ENCODE measurements around the gene ASPDH. TPM values are rescaled to one million over a fixed set of nuclear protein-coding genes. Genes with fewer than 3 reads are reported as not detected.

The ASPDH gene
- polyA plus RNA-seq (2011; rRNA removed) (not detected in 2 replicates), polyA plus RNA-seq (2017; fragmentation: RNase III; extraction: RNeasy Plus Mini Kit Qiagen cat#74134 plus additional on column Dnase treatment) (not detected in 3 replicates), polyA minus RNA-seq (2011; rRNA and poly(A)+ RNA removed) (not detected in 2 replicates)
- not detected in 2 replicates for polyA plus RNA-seq (2012; cell fraction: cytosol; rRNA removed)
- not detected in 2 replicates for polyA plus RNA-seq (2012; cell fraction: nucleus; rRNA removed)

DNA sequence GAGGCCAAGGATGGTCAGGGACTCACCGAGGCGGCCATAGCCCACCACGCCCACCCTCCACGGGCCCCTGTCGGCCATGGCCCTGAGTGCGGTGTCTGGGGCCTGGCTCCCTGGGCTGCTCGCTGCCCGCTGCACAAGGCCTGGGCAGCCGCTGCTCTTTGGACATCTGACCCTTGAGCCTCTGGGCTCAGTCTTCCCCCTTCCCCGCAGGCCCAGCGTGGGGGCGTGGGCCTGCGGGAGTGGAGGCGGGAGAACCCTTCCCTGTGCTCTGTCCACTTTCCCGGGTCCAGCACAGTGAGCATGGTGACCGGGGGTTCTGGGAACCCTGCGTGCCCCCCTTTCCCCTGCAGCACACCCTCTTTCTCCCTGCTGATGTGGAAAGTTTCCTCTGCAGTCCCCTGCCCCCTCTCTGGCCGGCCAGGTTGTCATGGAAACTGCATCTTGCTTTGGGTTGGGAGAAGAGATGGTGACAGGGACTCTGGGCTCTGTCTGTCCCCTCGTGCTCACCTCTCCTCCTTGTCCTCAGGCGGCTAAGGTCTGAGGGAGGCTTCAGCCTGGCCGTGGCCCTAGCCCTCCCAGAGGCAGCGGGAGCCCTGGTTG, at the start of gene ASPDH:
TSS of gene ASPDH (minus strand) at position 168 of the 600 bp plus-strand sequence. CDS start at position 78, 90 bp downstream.
- Histone ChIP-seq H3K4me1 (peaks cover 22% of the 10 kb centered on the region; the same call in 2 of the 3 replicates), H3K4me2 (no peak within 1 kb of the TSS), H3K4me3 (no peak within 1 kb of the TSS), H3K9me3 (no peaks in the 10 kb centered on the region; the same call in 2 of the 3 replicates), H3K27ac (no peak within 1 kb of the TSS)
- CTCF ChIA-PET, result interaction anchor here (5.6 kb wide), 1 partner anchor 24 kb away, joined by 38 read pairs; no protein-coding TSS in a partner anchor
- WGBS (ENCODE audit: missing lambda C conversion rate), result 61% methylated on average over 21 of the region's 22 CpGs
- no peak for FAIRE-seq
- DNase-seq (ENCODE audit: low read depth in 1 of 2, low spot score in 1 of 2), result no peak
- TF ChIP-seq EHF (CRISPR knock-in tag; IDR thresholded peaks at IDR 0.05) (no peak), HOXB5 (CRISPR knock-in tag; IDR thresholded peaks at IDR 0.05) (no peak), RCOR1 (IDR thresholded peaks at IDR 0.05; ENCODE audit: low read depth, low read length) (no peak), FOXS1 (CRISPR knock-in tag; IDR thresholded peaks at IDR 0.05) (no peak), GATA3 (IDR thresholded peaks at IDR 0.05; ENCODE audit: borderline replicate concordance) (no peak), HOXA7 (CRISPR knock-in tag; IDR thresholded peaks at IDR 0.05) (no peak), SREBF2 (IDR thresholded peaks at IDR 0.05) (no peak), HES2 (IDR thresholded peaks at IDR 0.05) (no peak), MAZ (IDR thresholded peaks at IDR 0.05; ENCODE audit: borderline replicate concordance, low read depth, low read length) (no peak), ESRRA (IDR thresholded peaks at IDR 0.05; ENCODE audit: borderline replicate concordance, low read length) (no peak), SMC3 (IDR thresholded peaks at IDR 0.05) (no peak), CHD4 (IDR thresholded peaks at IDR 0.05; ENCODE audit: borderline replicate concordance) (no peak), CBX2 (IDR thresholded peaks at IDR 0.05; ENCODE audit: borderline replicate concordance, low read depth) (no peak), TP53 (CRISPR knock-in tag; IDR thresholded peaks at IDR 0.05) (no peak), HEYL (CRISPR knock-in tag; IDR thresholded peaks at IDR 0.05) (no peak), ZFP36 (IDR thresholded peaks at IDR 0.05; ENCODE audit: borderline replicate concordance, partially characterized antibody) (no peak), NFE2L2 (conservative IDR thresholded peaks at IDR 0.05; ENCODE audit: low read length) (no peak), MYC (IDR thresholded peaks at IDR 0.05; ENCODE audit: borderline replicate concordance, low read length) (no peak)
- POLR2A ChIA-PET, result no interaction called here
- ATAC-seq, result no peak

GRCh38 chr19:50562996-50563395, 49.3 kb upstream of the ASPDH start:
- ATAC-seq (no peak), FAIRE-seq (no peak), DNase-seq (ENCODE audit: low read depth in 1 of 2, low spot score in 1 of 2) (no peak)
- H3K27ac ChIP-seq, result no peak overlapping the region
- WGBS (ENCODE audit: missing lambda C conversion rate), result 64% methylated on average over 9 of the region's 9 CpGs
- H3K4me3 ChIP-seq, result no peak overlapping the region
- ChIA-PET CTCF (interaction anchor here (11.8 kb wide), 1 partner anchor 22 kb away, joined by 355 read pairs; no protein-coding TSS in a partner anchor), POLR2A (interaction anchor here (0.7 kb wide), 1 partner anchor 95 kb away, joined by 4 read pairs; no protein-coding TSS in a partner anchor)
- H3K4me2 ChIP-seq, result no peak overlapping the region
- TF ChIP-seq MAFK (IDR thresholded peaks at IDR 0.05; ENCODE audit: partially characterized antibody), result no peak
- H3K4me1 ChIP-seq, result peaks cover 19% of the 10 kb centered on the region
- H3K9me3 ChIP-seq, result no peaks in the 10 kb centered on the region

DNA sequence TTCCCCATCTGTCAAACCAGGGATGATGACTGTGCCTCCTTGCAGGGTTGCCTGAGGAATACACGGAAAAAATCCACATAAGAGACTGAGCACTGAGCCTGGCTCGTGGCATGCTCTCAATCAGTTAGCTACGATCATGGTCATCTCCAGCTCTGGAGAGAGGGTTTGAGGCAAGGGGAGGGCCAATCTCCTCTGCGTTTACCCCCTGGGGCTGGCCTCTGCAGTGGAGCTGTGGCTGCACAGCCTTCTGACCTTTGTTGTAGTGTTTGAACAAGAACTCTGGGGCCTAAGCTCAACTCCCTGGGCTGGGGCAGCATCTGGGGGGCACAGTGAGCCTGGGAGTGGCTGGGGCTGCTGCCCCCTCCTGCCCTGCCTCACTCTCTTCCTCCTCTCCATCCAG, 48.6 kb upstream of the ASPDH start:
- ChIA-PET POLR2A (interaction anchor here (0.7 kb wide), 1 partner anchor 96 kb away, joined by 4 read pairs; no protein-coding TSS in a partner anchor), CTCF (interaction anchor here (0.8 to 11.8 kb wide), 3 partner anchors 21 to 162 kb away, joined by 3 to 355 read pairs (median 3); no protein-coding TSS in a partner anchor)
- H3K4me1 ChIP-seq, result peaks cover 17% of the 10 kb centered on the region
- WGBS (ENCODE audit: missing lambda C conversion rate), result 32% methylated on average over 4 of the region's 4 CpGs
- DNase-seq (ENCODE audit: low read depth in 1 of 2, low spot score in 1 of 2) (no peak), FAIRE-seq (no peak), ATAC-seq (no peak)
- H3K27ac ChIP-seq, result no peak overlapping the region
- H3K9me3 ChIP-seq, result no peaks in the 10 kb centered on the region
- H3K4me3 ChIP-seq, result no peak overlapping the region
- H3K4me2 ChIP-seq, result no peak overlapping the region
- TF ChIP-seq POLR2A (IDR thresholded peaks at IDR 0.05; ENCODE audit: low read length) (no peak), MYC (IDR thresholded peaks at IDR 0.05; ENCODE audit: borderline replicate concordance, low read length) (no peak), ZFP36 (IDR thresholded peaks at IDR 0.05; ENCODE audit: borderline replicate concordance, partially characterized antibody) (no peak), EP300 (IDR thresholded peaks at IDR 0.05) (no peak), EHMT2 (IDR thresholded peaks at IDR 0.05; ENCODE audit: low read depth) (no peak), ATOH8 (CRISPR knock-in tag; IDR thresholded peaks at IDR 0.05; ENCODE audit: low read depth) (no peak), FOXS1 (CRISPR knock-in tag; IDR thresholded peaks at IDR 0.05) (no peak)

Data from A549 (cell line).